GM21423 (cell line): ENCODE measurements around the gene RGS2.

Experiments
- ATAC-seq: cut with Tn5 transposase; IDR thresholded peaks from one replicate; pipeline ENCODE4 v1.9.1; 2021; ENCODE audit warnings: mild to moderate bottlenecking, moderate library complexity; ENCODE audit not compliant: unreplicated experiment

The RGS2 gene, protein sequence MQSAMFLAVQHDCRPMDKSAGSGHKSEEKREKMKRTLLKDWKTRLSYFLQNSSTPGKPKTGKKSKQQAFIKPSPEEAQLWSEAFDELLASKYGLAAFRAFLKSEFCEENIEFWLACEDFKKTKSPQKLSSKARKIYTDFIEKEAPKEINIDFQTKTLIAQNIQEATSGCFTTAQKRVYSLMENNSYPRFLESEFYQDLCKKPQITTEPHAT

DNA sequence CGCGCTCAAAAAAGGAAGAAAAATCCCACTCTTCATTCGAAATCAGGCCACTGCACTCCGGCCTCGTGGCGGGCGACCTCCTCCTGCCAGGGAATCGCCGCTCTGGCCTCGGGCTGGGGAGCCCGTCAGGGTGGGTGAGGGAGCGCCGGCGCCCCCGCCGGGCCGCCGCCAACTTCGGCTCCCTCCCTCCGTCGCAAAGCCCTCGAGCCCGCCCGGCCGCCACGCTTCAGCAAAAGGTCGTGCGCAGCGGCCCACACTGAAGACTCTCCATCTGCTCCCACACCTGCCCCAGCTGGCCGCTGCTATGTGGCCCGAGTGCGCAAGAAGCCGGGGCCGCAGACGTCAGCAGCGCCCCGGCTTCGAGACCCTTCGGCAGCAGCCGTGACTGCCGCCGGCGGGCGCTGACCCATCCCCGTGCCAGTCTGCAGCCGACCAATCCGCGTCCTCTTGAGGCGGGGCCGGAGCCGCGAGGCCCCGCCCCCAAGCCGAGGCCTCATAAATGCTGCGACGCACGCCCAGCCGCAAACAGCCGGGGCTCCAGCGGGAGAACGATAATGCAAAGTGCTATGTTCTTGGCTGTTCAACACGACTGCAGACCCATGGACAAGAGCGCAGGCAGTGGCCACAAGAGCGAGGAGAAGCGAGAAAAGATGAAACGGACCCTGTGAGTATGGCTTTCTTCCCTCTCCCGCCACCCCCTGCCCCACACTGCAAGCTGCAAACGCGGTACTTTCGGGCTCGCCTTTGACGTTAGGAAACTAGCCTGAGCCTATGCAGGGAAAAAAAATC is at the start of gene RGS2:
RGS2 (plus strand) TSS at position 522 of the 789 bp plus-strand sequence; CDS start at position 555, 33 bp downstream.
- peak; percentile 87 for ATAC-seq

DNA sequence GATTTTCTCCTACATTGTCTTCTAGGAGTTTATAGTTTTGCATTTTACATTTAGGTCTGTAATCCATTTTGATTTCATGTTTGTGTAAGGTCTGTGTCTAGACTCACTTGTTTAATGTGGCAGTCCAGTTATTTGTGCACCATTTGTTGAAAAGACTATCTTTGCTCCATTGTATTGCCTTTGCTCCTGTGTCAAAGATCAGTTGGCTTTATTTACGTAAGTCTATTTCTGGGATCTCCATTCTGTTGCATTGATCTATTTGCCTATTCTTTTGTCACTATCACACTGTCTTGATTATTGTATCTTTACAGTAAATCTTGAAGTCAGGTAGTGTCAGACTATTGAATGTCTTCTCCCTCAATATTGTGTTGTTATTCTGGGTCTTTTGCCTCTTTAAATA is 49.7 kb upstream of the RGS2 start:
- no peak for ATAC-seq

DNA sequence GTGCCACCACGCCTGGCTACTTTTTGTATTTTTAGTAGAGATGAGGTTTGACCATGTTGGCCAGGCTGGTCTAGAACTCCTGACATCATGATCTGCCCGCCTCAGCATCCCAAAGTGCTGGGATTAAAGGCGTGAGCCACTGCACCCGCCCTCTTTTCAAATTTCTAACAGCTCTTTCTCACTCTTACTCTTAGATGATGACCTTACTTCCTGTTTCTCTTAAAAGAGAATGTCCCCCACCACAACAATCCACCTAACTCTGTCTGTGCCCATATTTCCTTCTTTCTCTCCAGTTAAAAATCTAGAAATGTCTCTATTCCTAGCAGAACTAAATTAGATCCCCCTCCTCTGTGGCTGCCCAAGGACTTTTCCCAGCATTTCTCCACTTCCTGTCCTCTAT is 46.6 kb upstream of the RGS2 start:
- no peak for ATAC-seq

DNA sequence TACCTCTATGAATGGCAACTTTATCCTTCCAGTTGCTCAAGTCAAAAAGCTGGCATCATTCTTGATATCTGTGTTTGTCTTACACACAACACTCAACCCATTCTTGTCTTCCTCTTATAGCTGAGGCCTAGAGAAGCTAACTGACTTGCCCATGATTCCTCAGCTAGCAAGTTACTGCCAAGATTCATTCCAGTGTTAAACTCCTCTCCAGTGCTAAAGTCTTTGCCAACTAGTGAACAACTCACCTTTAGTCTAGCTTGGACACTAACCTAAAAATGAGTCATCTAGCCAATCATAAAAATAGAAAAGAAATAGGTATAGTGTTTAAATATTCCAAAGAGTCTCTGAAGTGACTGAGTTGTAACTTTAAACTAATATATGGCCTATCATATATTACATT is 45.6 kb upstream of the RGS2 start:
- ATAC-seq = no peak

DNA sequence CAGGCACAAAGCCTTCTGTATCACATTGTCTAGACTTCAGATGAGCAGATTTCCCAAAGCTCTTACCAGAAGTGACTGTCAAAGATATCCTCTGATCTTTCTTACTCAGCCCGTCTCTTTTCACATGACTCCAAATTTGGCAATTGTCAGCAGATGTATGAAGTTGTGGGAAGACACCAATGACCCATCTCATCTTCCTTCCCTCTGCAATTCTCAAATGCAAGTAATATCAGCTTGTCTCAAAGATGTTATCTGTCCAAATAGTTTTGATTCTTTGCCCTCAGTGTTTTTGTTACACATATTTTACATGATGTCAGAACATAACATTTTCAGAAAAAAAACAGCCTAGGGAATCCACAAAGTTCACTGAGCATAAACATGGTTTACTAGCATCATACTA is 45.1 kb upstream of the RGS2 start:
- no peak for ATAC-seq

DNA sequence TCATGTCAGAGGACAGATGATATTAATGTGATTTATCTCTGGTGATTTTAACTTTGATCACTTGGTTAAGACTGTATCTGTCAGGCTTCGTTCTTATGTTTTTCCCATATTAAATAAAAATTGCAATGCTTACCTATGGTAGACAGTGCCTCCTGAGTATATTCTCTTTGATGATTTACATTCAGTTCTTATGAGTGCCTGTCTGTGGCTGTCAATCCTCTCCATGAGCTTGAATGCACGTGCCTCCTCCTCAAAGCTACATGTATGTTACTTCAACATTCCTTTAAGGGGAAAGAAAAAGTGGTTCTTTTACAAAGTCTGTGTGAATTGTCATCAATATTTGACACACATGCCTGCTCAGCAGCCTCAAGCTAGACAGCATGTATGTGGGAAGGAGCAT is 44.2 kb upstream of the RGS2 start:
- no peak for ATAC-seq

DNA sequence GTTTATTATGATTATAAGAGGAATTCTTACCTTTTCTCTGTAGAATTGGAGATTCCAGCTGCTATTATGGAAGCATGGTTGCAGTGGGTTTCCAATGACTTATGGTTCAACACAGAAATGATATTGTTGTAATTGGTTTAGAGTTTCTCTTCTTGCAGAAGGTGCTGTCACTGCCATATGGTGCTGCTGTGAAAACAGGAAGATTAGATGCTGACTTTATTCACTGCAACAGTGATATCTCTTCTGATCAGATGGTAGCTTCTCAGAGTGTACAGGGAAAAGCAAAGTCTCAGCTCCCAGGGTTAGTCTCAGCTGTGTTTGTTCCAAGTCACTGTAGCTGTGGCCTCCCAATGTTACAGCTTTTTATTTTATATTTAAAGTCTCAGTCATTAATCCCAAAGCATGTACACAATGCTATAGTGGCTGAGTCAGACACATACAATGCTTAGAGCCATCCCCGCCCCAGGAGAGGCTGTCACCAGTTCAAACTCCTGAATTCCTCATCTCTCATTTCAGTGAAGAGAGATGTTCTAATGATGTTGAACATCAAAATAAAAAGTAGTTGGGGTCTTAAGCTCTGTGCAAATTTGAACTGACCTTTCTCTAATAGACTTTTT is 42.7 kb upstream of the RGS2 start:
- no peak for ATAC-seq

DNA sequence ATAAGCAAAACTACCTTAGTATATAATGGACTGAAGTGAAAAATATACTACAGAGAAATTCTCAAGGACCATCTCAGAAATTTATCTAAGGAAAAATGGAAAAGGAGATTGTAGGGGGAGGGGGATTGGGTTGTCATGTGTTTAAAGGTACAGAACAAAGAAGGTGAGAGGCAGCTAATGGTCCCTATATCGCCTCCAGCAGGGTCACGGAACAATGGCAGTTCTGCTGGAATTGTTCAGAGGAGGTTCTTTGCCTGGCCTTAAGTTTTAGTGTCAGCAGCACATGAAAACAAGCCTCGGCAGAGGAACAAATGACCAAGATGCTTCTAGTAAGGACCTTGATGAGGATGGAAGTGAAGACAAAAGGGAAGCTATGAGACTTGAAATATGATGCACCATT is 42.0 kb upstream of the RGS2 start:
- no peak for ATAC-seq

DNA sequence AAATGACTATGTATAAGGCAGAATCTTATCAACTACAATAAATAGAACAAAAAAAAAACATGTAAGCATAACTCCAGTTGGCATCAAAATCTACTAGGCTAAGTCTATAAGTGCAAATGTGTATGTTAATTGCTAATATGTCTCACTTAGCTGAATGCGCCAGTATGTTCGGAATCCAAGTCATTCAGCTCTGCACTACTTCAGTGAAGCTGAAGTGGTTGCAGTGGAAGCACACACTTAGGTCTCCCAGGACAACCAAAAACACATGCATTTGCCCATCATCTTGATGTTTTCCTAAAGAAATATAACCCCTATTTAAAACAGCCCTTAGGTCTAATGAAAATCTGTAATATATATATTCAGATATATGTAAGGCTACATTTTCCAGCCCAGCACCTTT is 41.0 kb upstream of the RGS2 start:
- no peak for ATAC-seq

DNA sequence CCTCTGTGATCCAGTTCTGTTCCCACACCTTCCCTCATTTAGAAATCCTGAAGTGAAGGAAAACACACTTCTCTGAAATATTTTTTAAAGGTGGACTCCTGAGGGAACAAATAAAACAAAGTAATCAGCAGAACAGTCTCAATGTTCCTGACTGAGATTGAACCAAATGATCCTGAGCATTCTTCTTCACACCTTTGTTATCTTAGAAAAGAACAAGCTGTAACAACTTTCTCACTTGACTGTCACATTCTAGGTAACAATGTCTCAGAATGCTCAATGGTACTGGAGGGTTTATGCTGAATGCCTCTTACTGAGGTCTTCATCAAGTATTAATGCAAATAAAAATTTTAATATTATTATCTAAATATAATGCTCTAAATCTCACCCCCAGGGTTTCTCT is 40.4 kb upstream of the RGS2 start:
- no peak for ATAC-seq

DNA sequence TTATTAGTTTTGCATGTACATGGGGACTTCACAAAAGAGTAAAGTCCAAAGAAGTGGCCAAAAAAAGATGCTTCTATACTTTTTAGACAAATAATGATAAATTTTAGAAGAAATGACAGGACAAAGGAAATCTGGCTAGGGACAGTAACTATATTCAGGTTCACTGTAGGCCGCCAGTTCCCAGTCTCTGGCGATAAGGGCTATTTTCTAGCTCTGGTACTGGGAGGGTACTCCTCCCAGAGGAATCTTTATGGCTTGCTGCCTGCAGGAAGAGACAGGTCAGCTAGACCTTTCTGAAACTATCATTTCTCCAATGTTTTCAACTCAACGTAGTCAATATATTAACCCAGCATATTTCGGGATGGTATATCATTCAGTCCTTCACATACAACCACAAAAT is 37.5 kb upstream of the RGS2 start:
- ATAC-seq = no peak

DNA sequence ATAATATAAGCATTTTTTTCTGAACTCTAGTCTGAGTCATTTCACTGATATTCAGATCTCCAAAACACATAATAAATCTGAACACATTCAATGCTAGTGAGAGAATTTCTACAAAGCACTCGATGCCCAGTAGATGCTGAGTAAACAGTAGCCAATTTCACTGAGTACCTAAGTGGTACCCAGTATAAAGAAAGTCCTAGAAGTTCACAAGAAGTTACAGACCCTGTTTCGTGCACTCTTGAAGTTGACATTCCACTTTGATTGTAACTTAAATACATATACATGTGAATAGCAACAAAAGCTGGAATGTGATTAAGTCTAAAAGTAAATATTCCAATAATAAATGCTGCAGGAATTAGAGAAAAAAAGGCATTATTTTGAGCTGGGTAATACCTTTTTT is 33.2 kb upstream of the RGS2 start:
- no peak for ATAC-seq

DNA sequence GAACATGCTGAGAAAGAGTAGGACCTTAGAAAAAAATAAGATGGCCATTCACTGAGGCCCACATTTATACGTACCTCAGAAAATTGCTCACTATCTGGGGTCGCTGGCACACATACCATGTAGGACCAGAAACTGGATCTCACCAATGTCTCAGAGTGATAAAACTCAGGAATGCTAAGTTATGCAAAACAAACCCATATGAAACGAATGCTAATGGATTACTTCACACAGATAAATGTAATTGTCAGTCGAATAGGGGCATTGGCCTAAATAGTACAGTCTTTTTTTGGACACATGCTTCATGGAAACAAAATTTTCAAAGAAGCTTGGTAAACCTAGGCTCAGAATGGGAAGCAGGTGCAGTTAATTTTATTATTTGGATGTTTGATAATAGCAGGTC is 32.6 kb upstream of the RGS2 start:
- no peak for ATAC-seq

DNA sequence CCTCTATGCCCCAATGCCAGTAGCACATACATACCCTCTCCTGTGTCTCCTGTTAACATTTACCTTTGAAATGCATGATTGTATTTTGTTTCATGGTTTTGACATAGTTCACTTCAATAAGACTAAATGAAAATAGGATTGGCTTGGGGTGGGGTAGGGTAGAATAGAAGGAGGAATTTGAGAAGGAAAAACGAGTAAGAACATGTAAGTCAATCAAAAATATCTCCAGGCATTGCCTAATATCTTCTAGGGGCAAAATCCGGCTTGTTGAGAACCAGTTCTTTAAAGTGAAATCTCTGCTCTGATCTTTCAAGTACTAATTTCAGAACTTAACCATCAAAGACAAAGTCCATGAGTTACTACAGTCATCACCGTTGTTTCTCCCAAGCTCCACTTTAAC is 31.8 kb upstream of the RGS2 start:
- no peak for ATAC-seq

DNA sequence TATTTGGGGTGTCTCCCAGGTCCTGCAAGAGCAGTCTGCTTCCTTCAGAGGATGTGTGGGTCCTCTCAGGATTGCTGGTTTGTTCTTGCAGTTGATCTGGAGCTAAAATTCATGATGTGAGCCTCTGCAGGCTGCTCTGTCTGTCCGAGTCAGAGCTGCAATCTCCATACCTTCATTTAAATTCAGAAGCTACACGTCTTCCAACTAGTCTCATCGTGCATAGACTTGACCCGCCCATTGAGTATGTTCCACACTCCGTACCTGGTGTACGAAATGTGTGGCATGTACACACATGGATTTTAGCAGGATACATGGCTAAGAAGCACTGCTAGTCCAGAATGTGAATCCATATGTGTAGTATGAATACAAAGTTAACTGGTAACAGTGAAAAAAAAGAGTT is 25.0 kb upstream of the RGS2 start:
- no peak for ATAC-seq

DNA sequence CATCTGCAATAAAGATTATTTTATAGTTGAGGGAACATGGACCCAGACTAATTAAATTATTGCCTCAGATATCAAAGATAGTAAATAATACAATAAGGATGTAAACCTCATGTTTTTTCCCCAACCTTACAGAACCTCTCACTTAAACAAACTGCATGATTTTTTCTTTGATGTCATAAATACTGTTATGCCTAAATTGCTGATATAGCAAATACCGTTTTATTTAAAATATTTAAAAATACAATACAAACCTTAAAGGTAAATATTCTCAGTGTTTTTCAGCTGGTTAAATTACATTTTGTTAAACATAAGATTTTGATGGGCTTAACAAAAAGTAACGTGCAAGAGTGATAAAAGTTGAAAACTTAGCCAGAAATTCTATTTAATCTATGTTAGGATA is 24.4 kb upstream of the RGS2 start:
- ATAC-seq = no peak

DNA sequence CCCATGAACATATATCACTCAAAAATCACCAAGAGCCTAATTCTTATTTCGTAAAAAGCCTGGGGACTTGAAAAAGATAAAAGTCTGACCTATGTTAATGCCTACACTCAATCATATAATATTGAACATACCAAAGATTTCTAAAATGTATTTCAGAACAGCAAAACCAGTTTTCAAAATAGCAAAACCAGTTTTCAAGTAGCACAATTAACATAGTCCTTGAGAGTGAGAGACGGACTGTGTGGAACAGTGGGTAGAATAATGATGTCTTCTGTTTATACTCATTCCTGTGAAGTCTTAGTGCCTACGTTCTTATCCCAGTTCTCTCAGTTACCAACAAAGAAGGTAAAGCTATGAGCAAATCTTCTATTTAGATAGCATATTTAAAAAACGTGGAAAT is 22.3 kb upstream of the RGS2 start:
- ATAC-seq = no peak

DNA sequence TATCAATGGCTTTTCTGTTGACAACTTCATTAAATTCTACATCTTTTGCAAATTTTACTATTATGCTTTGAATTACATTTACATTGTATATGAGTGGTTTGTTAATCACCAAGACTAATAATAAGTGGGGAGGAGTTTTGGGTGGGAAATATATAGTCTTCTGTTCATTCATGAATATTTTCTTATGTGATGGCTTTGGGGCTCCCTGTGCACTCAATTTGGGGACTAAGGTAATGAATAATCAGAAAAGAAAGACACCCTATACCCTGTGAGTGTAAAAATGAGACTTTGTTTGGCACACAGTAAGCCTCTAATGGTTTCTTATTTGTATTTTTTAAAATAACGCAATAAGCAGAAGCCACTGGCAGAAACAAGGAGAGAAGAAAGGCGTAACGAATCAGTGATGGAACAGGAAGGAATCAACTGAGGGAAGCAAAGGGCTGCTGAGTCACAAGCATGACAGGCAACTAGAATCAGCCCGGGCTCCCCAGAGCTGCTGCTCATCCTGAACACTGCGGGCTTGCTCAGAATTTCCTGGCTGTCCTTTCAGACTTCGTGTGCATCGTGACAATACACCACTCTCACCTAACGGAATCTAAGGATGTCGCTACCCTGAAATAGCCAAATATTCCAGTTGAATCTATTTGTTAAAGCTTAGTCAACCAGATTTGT is 20.8 kb upstream of the RGS2 start:
- ATAC-seq = no peak

DNA sequence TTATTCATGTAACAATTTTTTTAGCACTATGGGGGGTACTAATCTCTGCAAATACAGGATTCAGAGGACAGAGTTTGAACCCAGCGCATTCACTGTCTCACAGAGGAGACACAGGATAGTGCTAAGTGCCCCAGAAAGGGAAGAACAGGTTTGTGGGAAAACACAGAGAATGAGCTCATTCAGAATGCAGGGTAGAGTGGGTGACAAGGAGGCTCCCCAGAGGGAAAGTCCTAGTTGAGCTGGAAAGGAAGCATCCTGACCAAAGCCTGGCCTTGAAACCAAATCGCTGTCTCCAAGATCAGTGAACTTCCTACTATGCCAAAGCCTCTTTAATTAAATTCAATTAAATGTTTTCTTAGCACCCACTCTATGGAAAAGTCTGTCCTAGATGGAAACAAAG is 19.0 kb upstream of the RGS2 start:
- no peak for ATAC-seq

DNA sequence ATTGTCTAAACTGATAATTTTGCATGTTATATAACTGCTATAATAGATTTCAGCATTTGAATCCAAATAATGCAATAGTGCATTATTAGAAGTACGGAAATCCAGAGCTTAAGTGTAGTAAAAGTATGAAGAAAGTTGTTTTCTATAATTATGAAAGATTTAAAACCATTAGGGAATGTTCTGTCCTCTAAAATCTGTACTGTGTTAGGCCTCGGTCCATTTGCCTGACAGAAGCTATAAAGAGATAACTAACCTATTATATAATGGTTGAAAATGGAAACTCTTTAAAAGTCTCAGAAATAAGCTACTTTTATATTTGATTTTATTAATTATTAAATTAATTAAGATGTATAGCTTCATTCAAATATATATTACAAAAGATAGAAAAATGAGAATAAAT is 16.2 kb upstream of the RGS2 start:
- ATAC-seq = no peak

DNA sequence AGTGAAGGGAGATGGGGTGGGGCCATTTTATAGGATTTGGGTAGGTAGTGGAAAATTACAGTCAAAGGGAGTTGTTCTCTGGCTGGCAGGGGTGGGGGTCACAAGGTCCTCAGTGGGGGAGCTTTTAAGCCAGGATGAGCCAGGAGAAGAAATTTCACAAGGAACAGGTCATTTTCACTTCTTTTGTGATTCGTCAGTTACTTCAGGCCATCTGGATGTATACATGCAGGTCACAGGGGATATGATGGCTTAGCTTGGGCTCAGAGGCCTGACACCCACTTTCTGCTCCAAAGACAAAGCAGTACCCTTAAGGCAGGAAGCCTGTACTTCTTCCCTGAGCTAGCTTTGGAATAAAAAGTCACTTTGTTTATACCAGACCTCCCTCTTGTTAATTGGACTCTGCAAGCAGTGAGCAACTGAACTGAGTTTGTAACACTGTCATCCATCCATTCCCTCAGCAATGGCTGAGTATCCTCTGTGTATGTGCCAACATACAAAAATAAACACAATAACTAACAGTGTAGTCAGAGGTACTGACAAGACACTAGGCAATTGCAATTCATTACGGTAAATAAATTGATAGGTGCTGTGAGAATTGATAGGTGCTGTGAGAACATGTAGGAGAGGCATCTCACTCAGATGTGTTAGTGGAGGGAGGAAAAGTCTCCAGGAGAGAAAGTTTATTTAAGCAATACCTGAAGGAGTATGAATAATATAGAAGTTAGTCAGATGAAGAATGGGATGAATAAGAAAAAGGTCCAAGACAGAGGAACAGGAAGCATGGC is 14.7 kb upstream of the RGS2 start:
- no peak for ATAC-seq
